Cardiac septum (tissue), 1 donor: ENCODE measurements around the gene VIM. TPM values are rescaled to one million over a fixed set of nuclear protein-coding genes. Genes with fewer than 3 reads are reported as not detected.

Experiments used
- DNase-seq: peaks from one replicate; pipeline ENCODE4 v3.0.0-alpha.2; 2020; ENCODE audit warnings: low spot score
- intact Hi-C: fragments of 100-400 bp; cut with DNase I; formaldehyde crosslinking; loops from one replicate; pipeline ENCODE4 v1.14.0; 2022
- total RNA-seq: library from RNA; stranded (reverse); fragmentation: NEBNext Ultra II Directional; extraction: Animal tissue kit (Norgen Biotek cat#: 25700); gene quantifications from one replicate; pipeline ENCODE4 v1.2.1, GENCODE V29; 2021
- donor health status: DM: no; HTN: no; CAD: no.

The VIM gene
- total RNA-seq, 1 donor from 2014 or later: 368 TPM

- no peak for DNase-seq
- intact Hi-C loops: loop anchor here (5.0 kb wide), 1 partner anchor 220 kb away; no protein-coding TSS in a partner anchor
These were observed 512 bp upstream of the VIM start for GRCh38 chr10:17227367-17228090.

GRCh38 chr10:17229016-17229716, 1.1 kb downstream of the VIM start:
- DNase-seq: peak; percentile 95
- intact Hi-C loops: loop anchor here (1.0 to 5.0 kb wide), 2 partner anchors 28 to 222 kb away; partner anchors contain the start of gene TRDMT1

- intact Hi-C loops: loop anchor here (1.0 to 5.0 kb wide), 2 partner anchors 28 to 222 kb away; partner anchors contain the start of gene TRDMT1
- no peak for DNase-seq
These were observed 1.6 kb downstream of the VIM start for GRCh38 chr10:17229717-17229966.

- peak; percentile 94 for DNase-seq
- intact Hi-C loops: loop anchor here (1.0 to 5.0 kb wide), 2 partner anchors 29 to 223 kb away; partner anchors contain the start of gene TRDMT1
These were observed 2.1 kb downstream of the VIM start for GRCh38 chr10:17229967-17230682.

- no peak for DNase-seq
- intact Hi-C loops: no loop called here
These were observed 3.7 kb downstream of the VIM start for GRCh38 chr10:17231788-17232187.

GRCh38 chr10:17232276-17232960, 4.4 kb downstream of the VIM start:
- intact Hi-C loops: no loop called here
- no peak for DNase-seq

- intact Hi-C loops: no loop called here
- no peak for DNase-seq
These were observed 5.4 kb downstream of the VIM start for GRCh38 chr10:17233286-17233991.

GRCh38 chr10:17234431-17234945, 6.4 kb downstream of the VIM start:
- intact Hi-C loops: no loop called here
- DNase-seq: no peak

- intact Hi-C loops: no loop called here
- no peak for DNase-seq
These were observed 7.1 kb downstream of the VIM start for GRCh38 chr10:17235136-17235535.

- no peak for DNase-seq
- intact Hi-C loops: no loop called here
These were observed 8.6 kb downstream of the VIM start for GRCh38 chr10:17236468-17237148.

GRCh38 chr10:17237149-17237527, 9.1 kb downstream of the VIM start:
- DNase-seq: no peak
- intact Hi-C loops: no loop called here

GRCh38 chr10:17237915-17238444, 9.9 kb downstream of the VIM start:
- intact Hi-C loops: no loop called here
- no peak for DNase-seq

- intact Hi-C loops: no loop called here
- no peak for DNase-seq
These were observed 10.6 kb downstream of the VIM start for GRCh38 chr10:17238445-17239291.

GRCh38 chr10:17239345-17240085, 11.5 kb downstream of the VIM start:
- intact Hi-C loops: no loop called here
- DNase-seq: no peak

GRCh38 chr10:17240096-17240495, 12.1 kb downstream of the VIM start:
- intact Hi-C loops: no loop called here
- DNase-seq: no peak

- no peak for DNase-seq
- intact Hi-C loops: no loop called here
These were observed 12.6 kb downstream of the VIM start for GRCh38 chr10:17240616-17241015.
